HL-60 (cell line): ENCODE measurements around the gene ANGPTL2.

Source experiments
- POLR2AphosphoS5 ChIP-seq: IDR thresholded peaks from 2 replicates; pipeline ENCODE4 v1.6.1; 2012; ENCODE audit warnings: low read depth
- TF ChIP-seq, protein P1 (sequence below): IDR thresholded peaks from one replicate; pipeline ENCODE4 v1.5.1; 2011; ENCODE audit warnings: low read length, control low read depth, inconsistent platforms; ENCODE audit not compliant: insufficient read depth

DNA sequence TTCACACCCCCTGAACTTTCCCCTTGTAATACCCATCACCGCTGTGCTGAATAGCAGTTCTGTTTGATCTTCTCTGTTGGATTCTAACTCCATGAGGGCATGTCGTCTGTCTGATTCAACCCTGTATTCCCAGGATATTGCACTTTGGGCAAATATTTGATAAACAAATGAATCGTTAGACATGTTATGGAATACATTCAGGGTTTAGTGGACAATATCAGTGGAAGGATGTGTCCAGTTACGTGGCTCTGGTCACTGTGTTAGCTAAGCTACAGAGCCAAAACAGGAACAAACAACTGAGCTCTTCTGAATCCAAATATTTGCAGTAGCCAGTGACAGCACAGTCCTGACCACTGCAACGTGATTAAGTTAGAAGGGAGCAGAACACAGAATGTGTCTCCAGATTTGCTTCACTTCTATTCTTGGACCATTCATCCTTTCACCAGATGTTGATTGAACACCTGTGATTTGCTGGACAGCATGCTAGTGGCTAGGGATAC lies 13.2 kb downstream of the ANGPTL2 start:
- TF ChIP-seq POLR2AphosphoS5 = no peak
- TF ChIP-seq, protein P1, sequence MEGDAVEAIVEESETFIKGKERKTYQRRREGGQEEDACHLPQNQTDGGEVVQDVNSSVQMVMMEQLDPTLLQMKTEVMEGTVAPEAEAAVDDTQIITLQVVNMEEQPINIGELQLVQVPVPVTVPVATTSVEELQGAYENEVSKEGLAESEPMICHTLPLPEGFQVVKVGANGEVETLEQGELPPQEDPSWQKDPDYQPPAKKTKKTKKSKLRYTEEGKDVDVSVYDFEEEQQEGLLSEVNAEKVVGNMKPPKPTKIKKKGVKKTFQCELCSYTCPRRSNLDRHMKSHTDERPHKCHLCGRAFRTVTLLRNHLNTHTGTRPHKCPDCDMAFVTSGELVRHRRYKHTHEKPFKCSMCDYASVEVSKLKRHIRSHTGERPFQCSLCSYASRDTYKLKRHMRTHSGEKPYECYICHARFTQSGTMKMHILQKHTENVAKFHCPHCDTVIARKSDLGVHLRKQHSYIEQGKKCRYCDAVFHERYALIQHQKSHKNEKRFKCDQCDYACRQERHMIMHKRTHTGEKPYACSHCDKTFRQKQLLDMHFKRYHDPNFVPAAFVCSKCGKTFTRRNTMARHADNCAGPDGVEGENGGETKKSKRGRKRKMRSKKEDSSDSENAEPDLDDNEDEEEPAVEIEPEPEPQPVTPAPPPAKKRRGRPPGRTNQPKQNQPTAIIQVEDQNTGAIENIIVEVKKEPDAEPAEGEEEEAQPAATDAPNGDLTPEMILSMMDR = no peak
